Muscle of leg (tissue), 11 donors: Measurements from ENCODE around the gene KCTD19. TPM values are rescaled to one million over a fixed set of nuclear protein-coding genes. Genes with fewer than 3 reads are reported as not detected.
A peak's percentile ranks its signal among the peaks of the same experiment; 100 is the strongest.

Source experiments
- DNase-seq: peaks from one replicate; pipeline ENCODE4 v3.0.0; 2013
- H3K27ac ChIP-seq: one replicate; pipeline ENCODE4 v1.5.1; 2013; ENCODE audit warnings: mild to moderate bottlenecking, low read length, control low read depth
- H3K27me3 ChIP-seq: one replicate; pipeline ENCODE4 v1.6.1; 2013; ENCODE audit warnings: low read length; ENCODE audit not compliant: control insufficient read depth, insufficient read depth
- H3K36me3 ChIP-seq: one replicate; pipeline ENCODE4 v1.6.1; 2013; ENCODE audit warnings: low read length; ENCODE audit not compliant: control insufficient read depth, insufficient read depth
- H3K4me1 ChIP-seq: one replicate; pipeline ENCODE4 v1.6.1; 2013; ENCODE audit warnings: low read length; ENCODE audit not compliant: control insufficient read depth, insufficient read depth
- H3K4me3 ChIP-seq: one replicate; pipeline ENCODE4 v1.5.1; 2013; ENCODE audit warnings: low read length, control low read depth
- H3K9me3 ChIP-seq: replicated peaks from 2 replicates; pipeline ENCODE4 v1.6.1; 2013; ENCODE audit warnings: low read depth, low read length; ENCODE audit not compliant: control insufficient read depth
- WGBS: methylation state at CpG from one replicate; pipeline ENCODE4 v1.1.5; 2013; ENCODE audit warnings: missing lambda C conversion rate; ENCODE audit not compliant: insufficient coverage; 5-methylcytosine and 5-hydroxymethylcytosine counted together
- polyA plus RNA-seq, 8 donors: library from polyadenylated mRNA; unstranded; fragments of 120-200 nt; gene quantifications; one replicate each; pipeline versions ENCODE4 v1.2.1 to v1.2.3, GENCODE V29; 2013; ENCODE audit warnings: inconsistent platforms in 1 of 8, low replicate concordance in 1 of 8; ENCODE audit not compliant: insufficient read length in 8 of 8, insufficient read depth in 1 of 8
- total RNA-seq: library from RNA; stranded (reverse); fragments of 120-200 nt; gene quantifications from one replicate; pipeline ENCODE4 v1.2.4, GENCODE V29; 2013

Gene KCTD19
- total and polyA plus RNA-seq, 9 donors, result 0.04 to 0.44 (median 0.23) TPM

GRCh38 chr16:67250045-67250327 is 76.6 kb downstream of the KCTD19 start:
- 69% methylated on average over 3 of the region's 4 CpGs for WGBS
- H3K36me3 ChIP-seq, result no peaks in the 10 kb centered on the region
- no peaks in the 10 kb centered on the region for H3K9me3 ChIP-seq
- H3K27me3 ChIP-seq, result peaks cover 24% of the 10 kb centered on the region
- no peak overlapping the region for H3K4me3 ChIP-seq
- no peak overlapping the region for H3K27ac ChIP-seq
- DNase-seq, result no peak
- H3K4me1 ChIP-seq, result peaks cover 47% of the 10 kb centered on the region

GRCh38 chr16:67249178-67250044 is 77.1 kb downstream of the KCTD19 start:
- 6% methylated on average over 18 of the region's 22 CpGs for WGBS
- DNase-seq, result no peak
- Histone ChIP-seq H3K9me3 (no peaks in the 10 kb centered on the region), H3K27ac (no peak overlapping the region), H3K4me1 (peaks cover 53% of the 10 kb centered on the region), H3K36me3 (no peaks in the 10 kb centered on the region), H3K4me3 (peak overlapping the region; percentile 36), H3K27me3 (peaks cover 24% of the 10 kb centered on the region)

- DNase-seq, result peak; percentile 48
These were observed 78.0 kb downstream of the KCTD19 start, which contains the start of gene SLC9A5 for GRCh38 chr16:67248401-67249177. Gene SLC9A5, plus strand, starts transcription at chr16:67248979. Its CDS starts 36 bp downstream, at chr16:67249015.

GRCh38 chr16:67248073-67248400 is 78.5 kb downstream of the KCTD19 start:
- WGBS, result 0% methylated on average over 6 of the region's 7 CpGs
- no peak for DNase-seq
- H3K36me3 ChIP-seq, result no peaks in the 10 kb centered on the region
- H3K4me3 ChIP-seq, result peak overlapping the region; percentile 89
- peak overlapping the region; percentile 75 for H3K27ac ChIP-seq
- peaks cover 24% of the 10 kb centered on the region for H3K27me3 ChIP-seq
- peaks cover 65% of the 10 kb centered on the region for H3K4me1 ChIP-seq
- H3K9me3 ChIP-seq, result no peaks in the 10 kb centered on the region

More at GRCh38 chr16:67248401-67249177, 78.0 kb downstream of the KCTD19 start, which contains the start of gene SLC9A5:
- peaks cover 24% of the 10 kb centered on the region for H3K27me3 ChIP-seq
- H3K27ac ChIP-seq, result peak within 1 kb of the TSS; percentile 75
- H3K36me3 ChIP-seq, result no peaks in the 10 kb centered on the region
- peaks cover 61% of the 10 kb centered on the region for H3K4me1 ChIP-seq
- no peaks in the 10 kb centered on the region for H3K9me3 ChIP-seq
- peak within 1 kb of the TSS; percentile 89 for H3K4me3 ChIP-seq
- under 1% methylated on average over 70 of the region's 75 CpGs for WGBS

GRCh38 chr16:67247192-67248072 is 79.1 kb downstream of the KCTD19 start, which contains the start of gene FHOD1:
Gene FHOD1, minus strand, starts transcription at chr16:67247481. Its CDS starts 71 bp downstream, at chr16:67247410.
- DNase-seq, result peak; percentile 98
- Histone ChIP-seq H3K4me3 (peak within 1 kb of the TSS; percentile 89), H3K9me3 (no peaks in the 10 kb centered on the region), H3K36me3 (no peaks in the 10 kb centered on the region), H3K4me1 (peaks cover 62% of the 10 kb centered on the region), H3K27me3 (peaks cover 24% of the 10 kb centered on the region), H3K27ac (peak within 1 kb of the TSS; percentile 94)
- under 1% methylated on average over 56 of the region's 60 CpGs for WGBS

GRCh38 chr16:67246756-67247191 is 79.8 kb downstream of the KCTD19 start:
- 0% methylated on average over 24 of the region's 26 CpGs for WGBS
- peaks cover 64% of the 10 kb centered on the region for H3K4me1 ChIP-seq
- peak overlapping the region; percentile 89 for H3K4me3 ChIP-seq
- no peaks in the 10 kb centered on the region for H3K36me3 ChIP-seq
- H3K27ac ChIP-seq, result peak overlapping the region; percentile 94
- H3K9me3 ChIP-seq, result no peaks in the 10 kb centered on the region
- H3K27me3 ChIP-seq, result peaks cover 24% of the 10 kb centered on the region
- peak; percentile 51 for DNase-seq

GRCh38 chr16:67246081-67246755 is 80.3 kb downstream of the KCTD19 start:
- Histone ChIP-seq H3K27ac (peak overlapping the region; percentile 94), H3K27me3 (peaks cover 24% of the 10 kb centered on the region), H3K36me3 (no peaks in the 10 kb centered on the region), H3K9me3 (no peaks in the 10 kb centered on the region), H3K4me3 (peak overlapping the region; percentile 89), H3K4me1 (peaks cover 69% of the 10 kb centered on the region)
- DNase-seq, result peak; percentile 90
- WGBS, result under 1% methylated on average over 21 of the region's 48 CpGs

- WGBS, result 0% methylated on average over 3 of the region's 8 CpGs
- Histone ChIP-seq H3K4me3 (peak overlapping the region; percentile 89), H3K9me3 (no peaks in the 10 kb centered on the region), H3K27me3 (peaks cover 24% of the 10 kb centered on the region), H3K27ac (peak overlapping the region; percentile 94), H3K36me3 (no peaks in the 10 kb centered on the region), H3K4me1 (peaks cover 72% of the 10 kb centered on the region)
- DNase-seq, result no peak
These were observed 80.9 kb downstream of the KCTD19 start for GRCh38 chr16:67245674-67246080.

GRCh38 chr16:67245186-67245585 is 81.4 kb downstream of the KCTD19 start:
- Histone ChIP-seq H3K9me3 (no peaks in the 10 kb centered on the region), H3K4me1 (peaks cover 72% of the 10 kb centered on the region), H3K36me3 (no peaks in the 10 kb centered on the region), H3K27ac (peak overlapping the region; percentile 94), H3K4me3 (no peak overlapping the region), H3K27me3 (peaks cover 21% of the 10 kb centered on the region)
- no peak for DNase-seq
- 81% methylated on average over 2 of the region's 4 CpGs for WGBS
